ENCODE measurements around the gene USP46.

DNA sequence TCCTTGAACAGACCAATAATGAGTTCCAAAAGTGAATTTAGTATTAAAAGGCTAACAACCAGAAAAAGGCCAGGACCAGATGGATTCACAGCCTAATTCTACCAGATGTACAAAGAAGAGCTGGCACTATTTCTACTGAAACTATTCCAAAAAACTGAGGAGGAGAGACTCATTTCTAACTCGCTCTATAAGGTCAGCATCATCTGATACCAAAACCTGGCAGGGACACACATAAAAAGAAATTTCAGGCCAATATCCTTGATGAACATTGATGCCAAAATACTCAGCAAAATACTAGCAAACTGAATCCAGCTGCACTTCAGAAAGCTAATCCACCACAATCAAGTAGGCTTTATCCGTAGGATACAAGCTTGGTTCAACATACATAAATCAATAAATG, 35.8 kb upstream of the USP46 start:
- TF ChIP-seq, protein P1, sequence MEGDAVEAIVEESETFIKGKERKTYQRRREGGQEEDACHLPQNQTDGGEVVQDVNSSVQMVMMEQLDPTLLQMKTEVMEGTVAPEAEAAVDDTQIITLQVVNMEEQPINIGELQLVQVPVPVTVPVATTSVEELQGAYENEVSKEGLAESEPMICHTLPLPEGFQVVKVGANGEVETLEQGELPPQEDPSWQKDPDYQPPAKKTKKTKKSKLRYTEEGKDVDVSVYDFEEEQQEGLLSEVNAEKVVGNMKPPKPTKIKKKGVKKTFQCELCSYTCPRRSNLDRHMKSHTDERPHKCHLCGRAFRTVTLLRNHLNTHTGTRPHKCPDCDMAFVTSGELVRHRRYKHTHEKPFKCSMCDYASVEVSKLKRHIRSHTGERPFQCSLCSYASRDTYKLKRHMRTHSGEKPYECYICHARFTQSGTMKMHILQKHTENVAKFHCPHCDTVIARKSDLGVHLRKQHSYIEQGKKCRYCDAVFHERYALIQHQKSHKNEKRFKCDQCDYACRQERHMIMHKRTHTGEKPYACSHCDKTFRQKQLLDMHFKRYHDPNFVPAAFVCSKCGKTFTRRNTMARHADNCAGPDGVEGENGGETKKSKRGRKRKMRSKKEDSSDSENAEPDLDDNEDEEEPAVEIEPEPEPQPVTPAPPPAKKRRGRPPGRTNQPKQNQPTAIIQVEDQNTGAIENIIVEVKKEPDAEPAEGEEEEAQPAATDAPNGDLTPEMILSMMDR (IDR thresholded peaks at IDR 0.05), result no peak
- no peak for TF ChIP-seq ZFX (IDR thresholded peaks at IDR 0.05; ENCODE audit: borderline replicate concordance)
